GM12801 (cell line): Measurements from ENCODE around the gene TBC1D16.

ENCODE experiments used
- CTCF ChIP-seq: IDR thresholded peaks from one replicate; pipeline ENCODE4 v1.5.1; 2011; ENCODE audit warnings: control low read depth; ENCODE audit not compliant: insufficient read length; ENCODE audit errors: extremely low read depth

TBC1D16 gene

GRCh38 chr17:79917902-79918484, 117.7 kb downstream of the TBC1D16 start:
- TF ChIP-seq CTCF: no peak

GRCh38 chr17:79916991-79917901, 118.4 kb downstream of the TBC1D16 start:
- TF ChIP-seq CTCF: no peak

GRCh38 chr17:79916506-79916905, 119.2 kb downstream of the TBC1D16 start:
- TF ChIP-seq CTCF: no peak

- no peak for TF ChIP-seq CTCF
These were observed 119.7 kb downstream of the TBC1D16 start for GRCh38 chr17:79915850-79916430.

GRCh38 chr17:79914813-79915740, 120.6 kb downstream of the TBC1D16 start:
- TF ChIP-seq CTCF: no peak

- no peak for TF ChIP-seq CTCF
These were observed 121.5 kb downstream of the TBC1D16 start for GRCh38 chr17:79913896-79914812.
